GM19463 (cell line): ENCODE data around the gene CBFA2T2.
"Not testable (repeated sequence)": the region's sequence is repeated elsewhere in the genome, so short reads cannot be mapped to it uniquely, and the experiment has no call there.

ENCODE experiments used
- ATAC-seq: cut with Tn5 transposase; IDR thresholded peaks from one replicate; pipeline ENCODE4 v1.9.1; 2021; ENCODE audit warnings: mild to moderate bottlenecking, moderate library complexity; ENCODE audit not compliant: unreplicated experiment

Gene CBFA2T2

DNA sequence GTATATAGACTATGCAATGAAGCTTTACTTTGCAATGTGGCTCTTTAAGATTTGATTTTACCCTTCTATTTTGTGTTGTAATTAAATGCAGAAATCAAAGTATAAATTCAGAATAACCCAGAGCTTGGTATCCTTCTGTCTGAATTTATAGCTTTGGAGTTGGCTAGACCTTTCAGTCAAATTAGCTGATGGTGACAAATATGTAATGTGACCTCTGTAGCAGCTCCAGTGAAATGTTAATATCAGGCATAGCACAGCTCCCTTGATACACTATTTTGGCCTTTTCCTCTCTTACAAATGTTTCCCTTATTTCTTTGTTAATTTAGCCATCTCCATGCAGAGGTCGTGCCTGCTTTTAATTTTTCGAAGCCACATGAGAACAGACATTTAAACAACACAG lies 11.1 kb downstream of the CBFA2T2 start:
- no peak for ATAC-seq

DNA sequence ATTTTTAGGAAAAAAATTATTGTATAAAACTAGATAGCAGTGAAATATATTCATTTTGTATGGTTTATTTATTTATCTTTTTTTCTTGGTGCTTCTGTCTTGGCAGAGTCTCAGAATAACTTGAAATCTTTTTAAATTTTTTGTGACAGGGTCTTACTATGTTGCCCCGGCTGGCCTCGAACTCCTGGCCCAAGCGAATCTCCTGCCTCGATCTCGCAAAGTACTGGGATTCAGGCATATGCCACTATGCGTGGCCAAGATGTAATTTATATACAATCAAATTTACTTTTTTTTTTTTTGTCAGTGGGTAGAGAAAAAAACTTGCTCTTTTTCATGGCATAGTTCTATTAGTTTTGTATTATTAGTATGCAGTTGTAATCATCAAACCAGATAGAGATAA lies 13.7 kb downstream of the CBFA2T2 start:
- no peak for ATAC-seq

GRCh38 chr20:33506576-33506975 lies 16.7 kb downstream of the CBFA2T2 start:
- ATAC-seq = no peak

GRCh38 chr20:33507461-33507860 lies 17.6 kb downstream of the CBFA2T2 start:
- no peak for ATAC-seq

DNA sequence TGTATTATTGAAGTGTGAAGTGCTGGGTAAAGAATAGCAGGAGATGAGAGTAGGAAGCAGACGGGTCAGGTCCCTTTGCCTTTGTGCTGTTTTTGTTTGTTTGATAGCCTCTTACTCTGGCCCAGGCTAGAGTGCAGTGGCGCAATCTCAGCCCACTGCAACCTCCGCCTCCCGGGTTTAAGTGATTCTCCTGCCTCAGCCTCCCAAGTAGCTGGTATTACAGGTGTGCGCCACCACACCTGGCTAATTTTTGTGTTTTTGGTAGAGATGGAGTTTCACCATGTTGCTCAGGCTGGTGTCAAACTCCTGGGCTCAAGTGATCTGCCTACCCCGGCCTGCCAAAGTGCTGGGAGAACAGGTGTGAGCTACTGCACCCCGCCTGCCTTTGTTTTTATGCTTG lies 18.1 kb downstream of the CBFA2T2 start:
- not testable (repeated sequence) for ATAC-seq

DNA sequence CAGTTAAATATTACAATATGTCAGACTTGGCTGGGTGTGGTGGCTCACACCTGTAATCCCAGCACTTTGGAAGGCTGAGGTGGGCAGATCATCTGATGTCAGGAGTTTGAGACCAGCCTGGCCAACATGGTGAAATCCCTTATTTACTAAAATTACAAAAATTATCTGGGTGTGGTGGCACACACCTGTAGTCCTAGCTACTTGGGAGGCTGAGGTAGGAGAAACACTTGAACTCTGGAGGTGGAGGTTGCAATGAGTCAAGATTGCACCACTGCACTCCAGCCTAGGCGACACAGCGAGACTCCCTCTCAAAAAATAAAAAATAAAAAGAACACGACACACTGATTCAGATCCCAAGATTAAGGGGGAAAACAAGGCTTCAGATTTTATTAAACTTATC lies 19.2 kb downstream of the CBFA2T2 start:
- ATAC-seq = not testable (repeated sequence)

DNA sequence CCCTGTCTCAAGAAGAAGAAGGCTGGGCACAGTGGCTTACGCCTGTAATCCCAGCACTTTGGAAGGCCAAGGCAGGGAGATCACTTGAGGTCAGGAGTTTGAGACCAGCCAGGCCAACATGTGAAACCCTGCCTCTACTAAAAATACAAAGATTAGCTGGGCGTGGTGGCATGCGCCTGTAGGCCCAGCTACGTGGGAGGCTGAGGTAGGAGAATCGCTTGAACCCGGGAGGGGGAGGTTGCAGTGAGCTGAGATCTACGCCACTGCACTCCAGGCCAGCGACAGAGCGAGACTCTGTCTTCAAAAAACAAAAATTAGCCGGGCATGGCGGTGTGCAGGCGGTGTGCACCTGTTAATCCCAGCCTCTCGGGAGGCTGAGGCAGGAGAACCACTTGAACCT lies 22.0 kb downstream of the CBFA2T2 start:
- ATAC-seq = not testable (repeated sequence)

DNA sequence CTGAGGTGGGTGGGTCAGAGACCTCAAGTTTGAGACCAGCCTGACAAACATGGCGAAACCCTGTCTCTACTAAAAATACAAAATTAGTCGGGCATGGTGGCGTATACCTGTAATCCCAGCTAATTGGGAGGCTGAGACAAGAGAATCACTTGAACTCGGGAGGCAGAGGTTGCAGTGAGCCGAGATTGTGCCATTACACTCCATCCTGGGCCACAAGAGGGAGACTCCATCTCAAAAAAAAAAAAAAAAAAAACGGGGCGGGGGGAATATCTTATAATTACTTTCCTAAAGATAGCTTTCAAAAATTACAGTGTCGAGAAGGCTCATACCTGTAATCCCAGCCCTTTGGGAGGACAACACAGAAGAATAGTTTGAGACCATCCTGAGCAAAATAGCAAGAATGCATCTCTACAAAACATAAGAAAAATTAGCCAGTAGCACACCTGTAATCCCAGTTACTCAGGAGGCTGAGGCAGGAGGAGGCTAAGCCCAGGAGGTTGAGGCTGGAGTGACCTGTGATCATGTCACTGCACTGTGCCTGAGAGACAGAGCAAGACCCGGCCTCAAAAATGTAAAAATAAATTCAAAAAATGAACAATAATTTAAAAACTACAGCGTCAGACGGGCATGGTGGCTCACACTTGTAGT lies 25.8 kb downstream of the CBFA2T2 start:
- no peak for ATAC-seq

DNA sequence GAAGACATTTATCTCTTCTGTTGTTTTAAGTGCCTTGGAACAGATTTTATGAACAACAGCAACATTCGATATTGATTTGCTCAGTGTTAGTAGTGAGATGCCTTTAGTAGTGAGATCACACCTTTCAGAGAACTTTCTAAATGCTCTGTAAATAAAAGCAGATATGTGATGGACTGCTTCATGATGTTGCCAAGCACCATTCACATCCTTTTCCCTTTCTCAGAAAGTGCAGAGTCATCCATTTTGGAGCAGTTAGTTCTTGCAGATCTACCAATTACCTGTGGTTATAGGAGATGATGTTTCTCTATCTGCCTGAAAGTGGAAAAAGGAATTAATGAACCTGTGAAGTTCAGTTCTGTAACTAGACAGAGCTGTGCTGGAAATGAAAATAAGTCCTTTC lies 27.0 kb downstream of the CBFA2T2 start:
- no peak for ATAC-seq

DNA sequence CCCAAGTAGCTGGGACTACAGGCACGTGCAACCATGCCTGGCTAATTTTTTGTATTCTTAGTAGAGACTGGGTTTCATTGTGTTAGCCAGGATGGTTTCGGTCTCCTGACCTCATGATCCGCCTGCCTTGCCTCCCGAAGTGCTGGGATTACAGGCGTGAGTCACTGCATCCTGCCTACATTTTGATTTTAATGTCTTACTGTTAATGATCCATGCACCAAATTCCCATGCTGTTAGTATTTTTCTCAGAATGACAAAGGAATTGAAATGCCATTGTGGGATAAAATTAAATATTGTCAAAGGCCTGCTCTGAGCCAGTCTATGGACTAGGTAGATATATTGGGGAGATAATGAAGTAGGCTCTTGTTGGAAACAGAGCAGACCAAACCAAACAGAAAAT lies 28.2 kb downstream of the CBFA2T2 start:
- ATAC-seq = no peak

DNA sequence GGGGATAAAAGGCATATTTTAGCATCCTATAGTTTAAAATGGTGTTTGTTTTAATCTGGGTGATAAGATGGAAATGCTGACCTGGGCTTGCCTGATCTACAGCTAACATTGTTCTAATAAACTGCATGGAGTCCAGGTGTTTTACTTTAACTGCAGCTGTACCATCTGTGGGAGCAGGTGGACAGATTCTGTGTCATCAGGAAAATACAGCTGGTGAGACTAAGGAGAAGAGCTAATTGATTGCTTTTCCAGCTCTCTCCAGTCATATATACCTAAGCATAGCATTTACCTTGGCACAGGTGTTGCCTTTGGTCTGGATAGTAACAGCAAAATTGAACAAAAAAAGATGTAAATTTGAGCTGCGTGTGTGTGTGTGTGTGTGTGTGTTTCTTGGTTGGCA lies 31.6 kb downstream of the CBFA2T2 start:
- ATAC-seq = no peak

GRCh38 chr20:33522256-33522820 lies 32.4 kb downstream of the CBFA2T2 start:
- ATAC-seq = no peak

GRCh38 chr20:33524261-33524660 lies 34.4 kb downstream of the CBFA2T2 start:
- ATAC-seq = no peak

- no peak for ATAC-seq
Measured at GRCh38 chr20:33526769-33527168, 36.9 kb downstream of the CBFA2T2 start.

DNA sequence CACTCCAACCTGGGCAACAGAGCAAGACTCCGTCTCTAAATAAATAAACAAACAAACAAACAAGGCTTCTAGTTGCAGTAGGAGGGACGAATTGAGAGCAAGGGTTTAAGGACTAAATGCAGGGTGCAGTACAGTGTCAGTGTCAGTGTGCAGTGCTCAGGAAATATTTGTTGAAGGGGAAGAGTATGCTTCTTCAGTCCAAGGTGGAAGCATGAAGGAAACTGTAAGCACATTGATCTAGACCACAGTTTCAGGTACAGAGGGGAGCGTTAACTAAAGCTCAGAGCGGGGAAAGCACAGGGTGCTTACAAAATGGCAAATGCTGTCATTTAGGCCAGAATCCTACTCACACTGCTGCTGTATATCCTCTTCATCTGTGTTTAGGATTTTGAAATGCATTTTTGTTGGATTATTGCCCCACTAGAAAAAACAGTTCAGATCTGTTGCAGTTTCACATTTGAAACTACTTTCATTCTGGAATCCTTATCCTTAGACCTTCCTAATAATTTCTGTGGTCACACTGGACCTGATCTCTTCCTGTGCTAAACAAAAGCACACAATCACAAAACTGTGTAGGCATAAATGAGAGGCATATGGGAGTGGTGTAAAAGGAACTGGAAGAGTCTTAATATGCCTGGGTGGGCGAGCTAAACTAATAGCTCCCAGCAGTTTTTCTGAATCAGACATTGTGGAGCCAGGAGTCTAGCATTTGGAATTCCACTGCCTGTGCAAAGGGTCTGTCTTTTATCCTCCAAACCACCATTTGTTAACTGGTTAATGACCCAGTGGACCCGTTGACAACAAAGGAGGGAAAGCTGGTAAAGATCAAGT lies 41.4 kb downstream of the CBFA2T2 start:
- no peak for ATAC-seq

- ATAC-seq = no peak
Measured at GRCh38 chr20:33531885-33532284, 42.0 kb downstream of the CBFA2T2 start.

- no peak for ATAC-seq
Measured at GRCh38 chr20:33532753-33533459, 43.0 kb downstream of the CBFA2T2 start.

- not testable (repeated sequence) for ATAC-seq
Measured at GRCh38 chr20:33535717-33536116, 45.8 kb downstream of the CBFA2T2 start.

DNA sequence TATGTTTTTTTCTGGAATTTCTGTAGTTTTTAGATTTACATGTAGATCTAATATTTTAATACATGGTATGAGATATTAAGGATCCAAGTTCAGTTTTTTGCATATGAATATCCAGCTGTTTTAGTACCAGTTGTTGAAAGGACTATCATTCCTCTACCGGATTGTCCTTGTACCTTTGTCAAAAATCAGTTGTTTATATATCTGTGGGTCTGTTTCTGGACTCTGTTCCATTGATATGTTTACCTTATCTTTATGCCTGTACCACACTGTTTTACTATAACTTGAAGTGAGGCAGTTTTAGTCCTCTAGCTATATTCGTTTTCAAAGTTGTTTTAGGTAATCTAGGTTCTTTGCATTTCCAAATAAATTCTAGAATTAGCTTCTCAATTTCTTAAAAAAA lies 47.7 kb downstream of the CBFA2T2 start:
- ATAC-seq = no peak

- no peak for ATAC-seq
Measured at GRCh38 chr20:33539129-33539528, 49.2 kb downstream of the CBFA2T2 start.

DNA sequence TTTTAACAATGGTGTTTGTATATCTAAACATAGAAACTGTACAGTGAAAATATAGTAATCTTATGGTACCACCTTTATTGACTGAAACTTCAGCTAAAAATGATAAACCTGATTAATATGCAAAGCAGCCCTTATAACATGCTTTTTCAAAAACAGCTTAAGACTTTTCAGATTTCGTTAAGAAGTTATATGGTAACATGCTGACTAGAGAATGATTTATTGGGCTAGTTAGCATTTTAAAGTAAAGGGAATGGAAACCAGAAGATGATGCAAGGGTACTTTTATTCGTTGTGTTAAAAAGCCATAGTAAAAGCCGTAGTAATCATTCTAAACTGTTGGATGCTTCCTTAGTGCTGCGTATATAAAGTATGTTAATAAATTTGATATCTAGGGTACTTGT lies 50.5 kb downstream of the CBFA2T2 start:
- no peak for ATAC-seq

GRCh38 chr20:33541074-33541473 lies 51.2 kb downstream of the CBFA2T2 start:
- ATAC-seq = no peak
